ENCODE data around the gene KPNA1. TPM values are rescaled to one million over a fixed set of nuclear protein-coding genes. Genes with fewer than 3 reads are reported as not detected.

The KPNA1 gene
- total RNA-seq, 1 experiment from 2014 or later = 78.5 TPM

DNA sequence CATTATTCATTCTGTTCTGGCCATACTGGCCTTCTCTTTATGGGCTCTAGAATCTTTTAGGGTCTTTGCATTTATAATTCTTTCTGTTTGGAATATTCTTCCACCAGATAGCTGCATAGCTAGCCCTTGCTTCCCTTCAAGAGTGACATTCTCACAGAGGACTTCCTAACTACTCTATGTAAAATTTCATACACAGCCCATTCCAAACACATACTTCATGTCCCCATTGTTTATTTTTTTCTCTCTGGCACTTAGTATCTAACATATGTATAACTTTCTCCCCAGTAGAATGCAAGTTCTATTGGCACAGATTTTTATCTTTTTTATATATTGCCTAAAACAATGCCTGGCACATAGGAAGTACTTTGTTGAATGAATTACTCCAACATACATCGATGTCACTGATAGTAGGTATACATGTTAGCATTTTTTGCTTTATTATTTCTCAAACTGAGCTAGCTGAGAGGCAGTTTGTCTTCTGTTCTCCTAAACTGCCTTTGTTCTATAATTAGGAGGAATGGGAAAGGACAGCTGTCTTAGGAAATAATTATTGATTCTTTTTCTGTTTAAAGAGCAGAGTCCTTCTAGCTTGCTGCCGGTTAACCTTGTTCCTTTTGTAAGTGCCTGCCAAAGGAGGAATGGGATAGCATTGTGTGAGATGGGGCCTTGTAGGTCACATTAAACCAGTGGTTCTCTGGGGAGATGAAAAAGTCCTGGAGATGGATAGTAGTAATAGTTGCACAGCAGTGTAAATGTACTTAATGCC, 122.9 kb downstream of the KPNA1 start:
- CTCF ChIA-PET = interaction anchor here (1.2 kb wide), 1 partner anchor 89 kb away, joined by 3 read pairs; no protein-coding TSS in a partner anchor
- H3K4me3 Mint-ChIP-seq (ENCODE audit: low read depth, unreplicated experiment) = no peak overlapping the region
- no peaks in the 10 kb centered on the region for H3K27me3 Mint-ChIP-seq (ENCODE audit: unreplicated experiment)
- no peaks in the 10 kb centered on the region for H3K4me1 Mint-ChIP-seq (ENCODE audit: low read depth, unreplicated experiment)
- no peak overlapping the region for H3K27ac Mint-ChIP-seq (ENCODE audit: unreplicated experiment)
- BruUV-seq (replicated peaks) = no TSS peak
- no peaks in the 10 kb centered on the region for H3K36me3 Mint-ChIP-seq (ENCODE audit: insufficient read depth, unreplicated experiment)
- intact Hi-C loops (cut with micrococcal nuclease; ENCODE audit: unreplicated experiment) = no loop called here
- DNase-seq = no peak
- no peak for TF ChIP-seq CTCF (IDR thresholded peaks at IDR 0.05; ENCODE audit: unreplicated experiment)
- no peaks in the 10 kb centered on the region for H3K9me3 Mint-ChIP-seq (ENCODE audit: low read depth, unreplicated experiment)

DNA sequence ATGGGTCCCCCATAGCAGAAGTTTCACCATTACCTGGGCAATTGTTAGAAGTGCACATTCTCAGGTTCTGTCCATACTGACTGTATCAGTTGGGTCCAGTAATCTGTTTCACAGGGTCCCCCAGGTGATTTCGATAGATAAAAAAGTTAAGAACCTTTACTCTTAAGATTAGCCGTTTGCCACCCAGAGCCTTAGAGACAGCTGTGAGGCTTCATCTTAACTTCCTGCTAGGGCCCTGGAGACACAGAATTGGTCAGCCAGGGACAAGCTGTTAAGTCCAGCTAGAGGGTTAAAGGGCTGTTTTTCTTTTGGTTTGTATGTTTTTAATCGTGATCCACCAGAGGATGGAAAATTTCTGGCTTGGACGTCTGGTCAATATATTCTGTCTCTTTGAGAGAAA, 124.1 kb downstream of the KPNA1 start:
- H3K4me3 Mint-ChIP-seq (ENCODE audit: low read depth, unreplicated experiment) = no peak overlapping the region
- TF ChIP-seq CTCF (IDR thresholded peaks at IDR 0.05; ENCODE audit: unreplicated experiment) = no peak
- no peaks in the 10 kb centered on the region for H3K27me3 Mint-ChIP-seq (ENCODE audit: unreplicated experiment)
- H3K36me3 Mint-ChIP-seq (ENCODE audit: insufficient read depth, unreplicated experiment) = no peaks in the 10 kb centered on the region
- intact Hi-C loops (cut with micrococcal nuclease; ENCODE audit: unreplicated experiment) = no loop called here
- no peaks in the 10 kb centered on the region for H3K9me3 Mint-ChIP-seq (ENCODE audit: low read depth, unreplicated experiment)
- DNase-seq = no peak
- H3K27ac Mint-ChIP-seq (ENCODE audit: unreplicated experiment) = no peak overlapping the region
- no TSS peak for BruUV-seq (replicated peaks)
- H3K4me1 Mint-ChIP-seq (ENCODE audit: low read depth, unreplicated experiment) = no peaks in the 10 kb centered on the region
- CTCF ChIA-PET = no interaction called here

GRCh38 chr3:122389892-122390291, 124.8 kb downstream of the KPNA1 start:
- intact Hi-C loops (cut with micrococcal nuclease; ENCODE audit: unreplicated experiment) = no loop called here
- H3K4me1 Mint-ChIP-seq (ENCODE audit: low read depth, unreplicated experiment) = no peaks in the 10 kb centered on the region
- no peak overlapping the region for H3K4me3 Mint-ChIP-seq (ENCODE audit: low read depth, unreplicated experiment)
- no peak for TF ChIP-seq CTCF (IDR thresholded peaks at IDR 0.05; ENCODE audit: unreplicated experiment)
- no peaks in the 10 kb centered on the region for H3K27me3 Mint-ChIP-seq (ENCODE audit: unreplicated experiment)
- no peak for DNase-seq
- no peaks in the 10 kb centered on the region for H3K36me3 Mint-ChIP-seq (ENCODE audit: insufficient read depth, unreplicated experiment)
- CTCF ChIA-PET = no interaction called here
- H3K27ac Mint-ChIP-seq (ENCODE audit: unreplicated experiment) = no peak overlapping the region
- H3K9me3 Mint-ChIP-seq (ENCODE audit: low read depth, unreplicated experiment) = no peaks in the 10 kb centered on the region
- no TSS peak for BruUV-seq (replicated peaks)

DNA sequence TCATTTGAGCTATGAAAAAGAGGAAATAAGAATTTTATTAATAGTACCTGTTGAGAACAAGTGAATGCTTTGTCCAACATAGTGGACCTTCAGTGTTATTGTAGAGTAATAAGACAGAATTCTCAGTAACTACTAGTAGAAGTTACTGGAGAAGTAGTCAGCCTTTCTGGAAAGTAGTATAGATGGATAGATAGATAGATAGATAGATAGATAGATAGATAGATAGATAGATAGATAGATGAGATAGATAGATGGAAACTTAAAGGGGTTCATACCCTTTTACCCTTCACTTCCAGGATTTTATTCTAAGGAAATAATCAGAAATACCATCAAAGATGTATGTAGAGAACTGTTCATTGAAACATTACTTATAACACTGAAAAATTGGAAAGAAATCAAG, 125.5 kb downstream of the KPNA1 start:
- H3K9me3 Mint-ChIP-seq (ENCODE audit: low read depth, unreplicated experiment) = no peaks in the 10 kb centered on the region
- intact Hi-C loops (cut with micrococcal nuclease; ENCODE audit: unreplicated experiment) = no loop called here
- no peak overlapping the region for H3K4me3 Mint-ChIP-seq (ENCODE audit: low read depth, unreplicated experiment)
- no peak for DNase-seq
- no peak for TF ChIP-seq CTCF (IDR thresholded peaks at IDR 0.05; ENCODE audit: unreplicated experiment)
- H3K27ac Mint-ChIP-seq (ENCODE audit: unreplicated experiment) = no peak overlapping the region
- CTCF ChIA-PET = no interaction called here
- no peaks in the 10 kb centered on the region for H3K4me1 Mint-ChIP-seq (ENCODE audit: low read depth, unreplicated experiment)
- H3K27me3 Mint-ChIP-seq (ENCODE audit: unreplicated experiment) = no peaks in the 10 kb centered on the region
- H3K36me3 Mint-ChIP-seq (ENCODE audit: insufficient read depth, unreplicated experiment) = peaks cover 4% of the 10 kb centered on the region
- no TSS peak for BruUV-seq (replicated peaks)

All from Calu3 (cell line).